Ascending aorta (tissue), 2 donors: ENCODE data around the gene FAM131B. TPM values are rescaled to one million over a fixed set of nuclear protein-coding genes. Genes with fewer than 3 reads are reported as not detected.

ENCODE experiments used
- DNase-seq, 2 donors: peaks; one replicate each; pipeline ENCODE4 v3.0.0-alpha.2; 2019; ENCODE audit warnings: low spot score in 2 of 2
- H3K27ac ChIP-seq, 2 donors: fragments of 200-600 bp; sonication (generic); one replicate each; pipeline ENCODE4 v1.5.1; 2016 to 2017; ENCODE audit warnings: mild to moderate bottlenecking in 1 of 2
- H3K27me3 ChIP-seq: fragments of 200-600 bp; sonication (generic); one replicate; pipeline ENCODE4 v1.5.1; 2017
- H3K36me3 ChIP-seq, 2 donors: fragments of 200-600 bp; sonication (generic); one replicate each; pipeline ENCODE4 v1.5.1; 2016
- H3K4me1 ChIP-seq, 2 donors: fragments of 200-600 bp; sonication (generic); one replicate each; pipeline ENCODE4 v1.5.1; 2016 to 2017; ENCODE audit warnings: mild to moderate bottlenecking in 1 of 2
- H3K4me3 ChIP-seq, 2 donors: fragments of 200-600 bp; sonication (generic); one replicate each; pipeline ENCODE4 v1.5.1; 2016 to 2017; ENCODE audit warnings: mild to moderate bottlenecking in 1 of 2
- H3K9me3 ChIP-seq, 2 donors: fragments of 200-600 bp; sonication (generic); one replicate each; pipeline ENCODE4 v1.5.1; 2016
- CTCF ChIP-seq, 3 experiments: fragments of 200-600 bp in 2 of 3; fragments of 450-650 bp in 1 of 3; sonication (generic) in 2 of 3; IDR thresholded peaks; one replicate each; pipeline ENCODE4 v1.5.1; 2016 to 2019; ENCODE audit warnings: antibody characterized with exemption in 3 of 3, mild to moderate bottlenecking in 1 of 3, moderate library complexity in 1 of 3
- intact Hi-C: fragments of 100-400 bp; cut with DNase I; formaldehyde crosslinking; loops from one replicate; pipeline ENCODE4 v1.15.1; 2023
- total RNA-seq: library from RNA; depleted of rRNA; stranded (reverse); fragments of >200 nt; gene quantifications from one replicate; pipeline ENCODE4 v1.1.0, GENCODE V29; 2016

FAM131B gene
- total RNA-seq, 1 donor from 2014 or later: 0.53 TPM

- DNase-seq: no peak
- no peaks in the 10 kb centered on the region for H3K9me3 ChIP-seq
- TF ChIP-seq CTCF (IDR thresholded peaks at IDR 0.05): no peak
- H3K4me1 ChIP-seq: no peaks in the 10 kb centered on the region
- no peak overlapping the region for H3K4me3 ChIP-seq
- H3K36me3 ChIP-seq: no peaks in the 10 kb centered on the region
- intact Hi-C loops: loop anchor here (5.0 kb wide), 1 partner anchor 687 kb away; no protein-coding TSS in a partner anchor
- H3K27ac ChIP-seq: no peak overlapping the region
- H3K27me3 ChIP-seq: no peaks in the 10 kb centered on the region
Measured at GRCh38 chr7:143314127-143314526, 48.4 kb downstream of the FAM131B start.

- Histone ChIP-seq H3K9me3 (no peaks in the 10 kb centered on the region), H3K27ac (no peak overlapping the region), H3K27me3 (no peaks in the 10 kb centered on the region), H3K36me3 (peaks cover 42 to 46% of the 10 kb centered on the region in 2 donors), H3K4me1 (no peaks in the 10 kb centered on the region), H3K4me3 (no peak overlapping the region)
- DNase-seq: no peak
- no peak for TF ChIP-seq CTCF (IDR thresholded peaks at IDR 0.05)
- intact Hi-C loops: loop anchor here (5.0 kb wide), 1 partner anchor 109 kb away; no protein-coding TSS in a partner anchor
Measured at GRCh38 chr7:143308632-143309031, 53.9 kb downstream of the FAM131B start.

- Histone ChIP-seq H3K36me3 (peaks cover 56 to 74% of the 10 kb centered on the region in 2 donors), H3K9me3 (no peaks in the 10 kb centered on the region), H3K4me3 (no peak overlapping the region), H3K27ac (no peak overlapping the region), H3K4me1 (no peaks in the 10 kb centered on the region), H3K27me3 (no peaks in the 10 kb centered on the region)
- intact Hi-C loops: loop anchor here (2.0 to 5.0 kb wide), 2 partner anchors 65 to 112 kb away; no protein-coding TSS in a partner anchor
- DNase-seq: no peak
- peak; percentile 35 to 67 (median 60) for TF ChIP-seq CTCF (IDR thresholded peaks at IDR 0.05)
Measured at GRCh38 chr7:143305423-143306070, 57.0 kb downstream of the FAM131B start.

GRCh38 chr7:143304938-143305337, 57.6 kb downstream of the FAM131B start:
- no peaks in the 10 kb centered on the region for H3K9me3 ChIP-seq
- no peak overlapping the region for H3K4me3 ChIP-seq
- H3K36me3 ChIP-seq: peaks cover 62 to 80% of the 10 kb centered on the region in 2 donors
- DNase-seq: no peak
- H3K27me3 ChIP-seq: no peaks in the 10 kb centered on the region
- no peak for TF ChIP-seq CTCF (IDR thresholded peaks at IDR 0.05)
- no peak overlapping the region for H3K27ac ChIP-seq
- intact Hi-C loops: loop anchor here (2.0 to 5.0 kb wide), 2 partner anchors 64 to 112 kb away; no protein-coding TSS in a partner anchor
- no peaks in the 10 kb centered on the region for H3K4me1 ChIP-seq

GRCh38 chr7:143303733-143304132, 58.8 kb downstream of the FAM131B start:
- intact Hi-C loops: loop anchor here (2.0 kb wide), 1 partner anchor 63 kb away; no protein-coding TSS in a partner anchor
- Histone ChIP-seq H3K27ac (no peak overlapping the region), H3K4me1 (no peaks in the 10 kb centered on the region), H3K27me3 (no peaks in the 10 kb centered on the region), H3K4me3 (no peak overlapping the region), H3K36me3 (peaks cover 72 to 91% of the 10 kb centered on the region in 2 donors), H3K9me3 (no peaks in the 10 kb centered on the region)
- no peak for DNase-seq
- no peak for TF ChIP-seq CTCF (IDR thresholded peaks at IDR 0.05)

Other genes with a start within 250 kb of the FAM131B start
- gene PIP, start 230.6 kb downstream of the FAM131B start, total RNA-seq: not detected
- gene TAS2R39, start 179.3 kb downstream of the FAM131B start, total RNA-seq: not detected
- gene TAS2R40, start 140.7 kb downstream of the FAM131B start, total RNA-seq: not detected
- gene GSTK1, start 99.3 kb downstream of the FAM131B start, total RNA-seq: 174 TPM
- 11.5 TPM for gene TMEM139, start 77.8 kb downstream of the FAM131B start, total RNA-seq
- gene CASP2, start 74.4 kb downstream of the FAM131B start, total RNA-seq: 13.7 TPM
- not detected for gene CLCN1, start 46.6 kb downstream of the FAM131B start, total RNA-seq
- 320 TPM for gene ZYX, start 18.6 kb upstream of the FAM131B start, total RNA-seq
- gene EPHA1, start 46.1 kb upstream of the FAM131B start, total RNA-seq: not detected
- gene TAS2R60, start 80.7 kb upstream of the FAM131B start, total RNA-seq: not detected
- gene TAS2R41, start 115.2 kb upstream of the FAM131B start, total RNA-seq: not detected
- gene CTAGE15, start 209.1 kb upstream of the FAM131B start, total RNA-seq: 0.21 TPM